ENCODE measurements around the gene ELAVL3. TPM values are rescaled to one million over a fixed set of nuclear protein-coding genes. Genes with fewer than 3 reads are reported as not detected.
"Not testable (repeated sequence)": the region's sequence is repeated elsewhere in the genome, so short reads cannot be mapped to it uniquely, and the experiment has no call there.

The ELAVL3 gene
- total RNA-seq, 2 donors from 2014 or later: not detected

- no peaks in the 10 kb centered on the region for H3K9me3 Mint-ChIP-seq
- ATAC-seq: no peak
- peaks cover 0 to 5% of the 10 kb centered on the region in 2 donors for H3K36me3 Mint-ChIP-seq
- H3K27ac Mint-ChIP-seq: no peak overlapping the region
- no peak for DNase-seq (ENCODE audit: low spot score in 2 of 2)
Observed at GRCh38 chr19:11478167-11479089, 2.4 kb downstream of the ELAVL3 start.

GRCh38 chr19:11475861-11476260 is 5.0 kb downstream of the ELAVL3 start:
- Mint-ChIP-seq H3K27ac (no peak overlapping the region), H3K9me3 (no peaks in the 10 kb centered on the region), H3K36me3 (no peaks in the 10 kb centered on the region)
- DNase-seq (ENCODE audit: low spot score in 2 of 2) (no peak), ATAC-seq (no peak)

- H3K9me3 Mint-ChIP-seq; ATAC-seq; H3K36me3 Mint-ChIP-seq; H3K27ac Mint-ChIP-seq; DNase-seq (ENCODE audit: low spot score in 2 of 2): not testable (repeated sequence)
Observed at GRCh38 chr19:11475343-11475742, 5.5 kb downstream of the ELAVL3 start.

GRCh38 chr19:11473725-11474124 is 7.1 kb downstream of the ELAVL3 start:
- DNase-seq (ENCODE audit: low spot score in 2 of 2): no peak
- Mint-ChIP-seq H3K27ac (no peak overlapping the region), H3K36me3 (no peaks in the 10 kb centered on the region), H3K9me3 (no peaks in the 10 kb centered on the region)
- ATAC-seq: no peak

- not testable (repeated sequence) for ATAC-seq; H3K27ac Mint-ChIP-seq; DNase-seq (ENCODE audit: low spot score in 2 of 2); H3K9me3 Mint-ChIP-seq; H3K36me3 Mint-ChIP-seq
Observed at GRCh38 chr19:11468266-11468845, 12.5 kb downstream of the ELAVL3 start.

- H3K36me3 Mint-ChIP-seq: no peaks in the 10 kb centered on the region
- no peak for DNase-seq (ENCODE audit: low spot score in 2 of 2)
Observed at GRCh38 chr19:11465600-11465999, 15.2 kb downstream of the ELAVL3 start.

GRCh38 chr19:11464333-11465265 is 16.2 kb downstream of the ELAVL3 start:
- DNase-seq (ENCODE audit: low spot score in 2 of 2): no peak
- no peak overlapping the region for H3K27ac Mint-ChIP-seq
- ATAC-seq: peak in 1 of 2 donors; percentile 64
- H3K9me3 Mint-ChIP-seq: no peaks in the 10 kb centered on the region
- H3K36me3 Mint-ChIP-seq: no peaks in the 10 kb centered on the region

More at GRCh38 chr19:11465600-11465999, 15.2 kb downstream of the ELAVL3 start:
- H3K9me3 Mint-ChIP-seq: no peaks in the 10 kb centered on the region
- H3K27ac Mint-ChIP-seq: no peak overlapping the region
- ATAC-seq: no peak

- peak in 1 of 2 donors; percentile 20 for ATAC-seq
- H3K27ac Mint-ChIP-seq: no peak overlapping the region
- H3K9me3 Mint-ChIP-seq: no peaks in the 10 kb centered on the region
- H3K36me3 Mint-ChIP-seq: no peaks in the 10 kb centered on the region
- DNase-seq (ENCODE audit: low spot score in 2 of 2): no peak
Observed at GRCh38 chr19:11463391-11463790, 17.5 kb downstream of the ELAVL3 start.

- DNase-seq (ENCODE audit: low spot score in 2 of 2) (no peak), ATAC-seq (no peak)
- Mint-ChIP-seq H3K27ac (no peak overlapping the region), H3K9me3 (no peaks in the 10 kb centered on the region), H3K36me3 (no peaks in the 10 kb centered on the region)
Observed at GRCh38 chr19:11461453-11461852, 19.4 kb downstream of the ELAVL3 start.

GRCh38 chr19:11460207-11460606 is 20.6 kb downstream of the ELAVL3 start:
- Mint-ChIP-seq H3K27ac (no peak overlapping the region), H3K36me3 (no peaks in the 10 kb centered on the region), H3K9me3 (no peaks in the 10 kb centered on the region)
- ATAC-seq: peak; percentile 34 to 57
- DNase-seq (ENCODE audit: low spot score in 2 of 2): peak in 1 of 2 donors; percentile 24

- H3K36me3 Mint-ChIP-seq; DNase-seq (ENCODE audit: low spot score in 2 of 2); H3K9me3 Mint-ChIP-seq; ATAC-seq; H3K27ac Mint-ChIP-seq: not testable (repeated sequence)
Observed at GRCh38 chr19:11458912-11459311, 21.9 kb downstream of the ELAVL3 start.

- H3K36me3 Mint-ChIP-seq: no peaks in the 10 kb centered on the region
- no peaks in the 10 kb centered on the region for H3K9me3 Mint-ChIP-seq
- ATAC-seq: no peak
- no peak for DNase-seq (ENCODE audit: low spot score in 2 of 2)
- no peak overlapping the region for H3K27ac Mint-ChIP-seq
Observed at GRCh38 chr19:11458236-11458900, 22.5 kb downstream of the ELAVL3 start.

GRCh38 chr19:11457831-11458230 is 23.0 kb downstream of the ELAVL3 start:
- no peaks in the 10 kb centered on the region for H3K9me3 Mint-ChIP-seq
- ATAC-seq (no peak), DNase-seq (ENCODE audit: low spot score in 2 of 2) (no peak)
- H3K27ac Mint-ChIP-seq: no peak overlapping the region
- no peaks in the 10 kb centered on the region for H3K36me3 Mint-ChIP-seq

GRCh38 chr19:11457115-11457514 is 23.7 kb downstream of the ELAVL3 start:
- Mint-ChIP-seq H3K27ac (no peak overlapping the region), H3K9me3 (no peaks in the 10 kb centered on the region), H3K36me3 (no peaks in the 10 kb centered on the region)
- DNase-seq (ENCODE audit: low spot score in 2 of 2): no peak
- no peak for ATAC-seq

- no peak for DNase-seq (ENCODE audit: low spot score in 2 of 2)
- no peak overlapping the region for H3K27ac Mint-ChIP-seq
- no peaks in the 10 kb centered on the region for H3K9me3 Mint-ChIP-seq
- no peaks in the 10 kb centered on the region for H3K36me3 Mint-ChIP-seq
- no peak for ATAC-seq
Observed at GRCh38 chr19:11456659-11457058, 24.2 kb downstream of the ELAVL3 start.

- DNase-seq (ENCODE audit: low spot score in 2 of 2); ATAC-seq; H3K27ac Mint-ChIP-seq; H3K9me3 Mint-ChIP-seq; H3K36me3 Mint-ChIP-seq: not testable (repeated sequence)
Observed at GRCh38 chr19:11455233-11455554, 25.7 kb downstream of the ELAVL3 start.

Data from activated naive CD4-positive, alpha-beta T cell treated with anti-CD3 and anti-CD28 coated beads, Interleukin-2, amount 50 U/mL, for 72 hours (primary cell).